Left lung (tissue), 10 donors: ENCODE data around the gene DAGLA. TPM values are rescaled to one million over a fixed set of nuclear protein-coding genes. Genes with fewer than 3 reads are reported as not detected.

ENCODE experiments used
- ATAC-seq: fragments of 200-7000 bp; cut with Tn5 transposase; one replicate; pipeline ENCODE4 v1.9.1; 2020; ENCODE audit warnings: moderate library complexity
- DNase-seq, 4 donors: peaks; one replicate each; pipeline ENCODE4 v3.0.0-alpha.2; 2013 to 2020
- H3K27ac ChIP-seq, 2 donors: fragments of 200-600 bp; sonication (generic) in 1 of 2; one replicate each; pipeline versions ENCODE4 v1.5.0 to v1.8.0; 2020 to 2021
- H3K27me3 ChIP-seq, 2 donors: fragments of 200-600 bp; sonication (generic) in 1 of 2; one replicate each; pipeline versions ENCODE4 v1.5.0 to v1.8.0; 2020 to 2021
- H3K36me3 ChIP-seq, 2 donors: fragments of 200-600 bp; sonication (generic) in 1 of 2; one replicate each; pipeline versions ENCODE4 v1.5.0 to v1.8.0; 2020 to 2021
- H3K4me1 ChIP-seq, 2 donors: fragments of 200-600 bp; one replicate each; pipeline ENCODE4 v1.8.0; 2021
- H3K4me3 ChIP-seq, 2 donors: fragments of 200-600 bp; sonication (generic) in 1 of 2; one replicate each; pipeline versions ENCODE4 v1.5.0 to v1.8.0; 2020 to 2021; ENCODE audit warnings: mild to moderate bottlenecking in 1 of 2
- H3K9me3 ChIP-seq, 2 donors: fragments of 200-600 bp; sonication (generic) in 1 of 2; one replicate each; pipeline versions ENCODE4 v1.5.0 to v1.8.0; 2020 to 2021
- CTCF ChIP-seq, 2 donors: fragments of 200-600 bp; sonication (generic) in 1 of 2; IDR thresholded peaks; one replicate each; pipeline versions ENCODE4 v1.5.0 to v1.8.0; 2021; ENCODE audit warnings: antibody characterized with exemption in 2 of 2
- intact Hi-C, 2 donors: fragments of 100-400 bp; cut with DNase I; formaldehyde crosslinking; loops; one replicate each; pipeline versions ENCODE4 v1.11.2 to v1.14.2; 2022
- polyA plus RNA-seq, 6 donors: library from polyadenylated mRNA; unstranded; fragments of 120-200 nt; gene quantifications; one replicate each; pipeline ENCODE4 v1.2.1, GENCODE V29; 2013; ENCODE audit not compliant: insufficient read length in 6 of 6
- total RNA-seq, 2 donors: library from RNA; stranded (reverse); fragmentation: NEBNext Ultra II Directional; extraction: Animal tissue kit (Norgen Biotek cat#: 25700); gene quantifications; one replicate each; pipeline ENCODE4 v1.2.1, GENCODE V29; 2021
- donor health status: DM: no; HTN: yes; CAD: no.
- donor health status: DM: no; HTN: no; CAD: no.

DAGLA gene
- total and polyA plus RNA-seq, 8 donors = 2.2 to 4.3 (median 3.8) TPM

- Histone ChIP-seq H3K4me3 (no peak overlapping the region), H3K4me1 (no peaks in the 10 kb centered on the region), H3K27me3 (no peaks in the 10 kb centered on the region), H3K36me3 (peaks cover 0 to 3% of the 10 kb centered on the region in 2 donors), H3K27ac (no peak overlapping the region), H3K9me3 (no peaks in the 10 kb centered on the region)
- intact Hi-C loops = no loop called here
- TF ChIP-seq CTCF (IDR thresholded peaks at IDR 0.05) = no peak
- ATAC-seq (no peak), DNase-seq (no peak)
Observed at GRCh38 chr11:61724437-61724836, 44.2 kb downstream of the DAGLA start.

- intact Hi-C loops = no loop called here
- Histone ChIP-seq H3K4me1 (no peaks in the 10 kb centered on the region), H3K9me3 (no peaks in the 10 kb centered on the region), H3K36me3 (peaks cover 0 to 3% of the 10 kb centered on the region in 2 donors), H3K27ac (no peak overlapping the region), H3K27me3 (no peaks in the 10 kb centered on the region), H3K4me3 (no peak overlapping the region)
- DNase-seq = no peak
- TF ChIP-seq CTCF (IDR thresholded peaks at IDR 0.05) = no peak
- ATAC-seq = no peak
Observed at GRCh38 chr11:61725781-61726231, 45.6 kb downstream of the DAGLA start.

DNA sequence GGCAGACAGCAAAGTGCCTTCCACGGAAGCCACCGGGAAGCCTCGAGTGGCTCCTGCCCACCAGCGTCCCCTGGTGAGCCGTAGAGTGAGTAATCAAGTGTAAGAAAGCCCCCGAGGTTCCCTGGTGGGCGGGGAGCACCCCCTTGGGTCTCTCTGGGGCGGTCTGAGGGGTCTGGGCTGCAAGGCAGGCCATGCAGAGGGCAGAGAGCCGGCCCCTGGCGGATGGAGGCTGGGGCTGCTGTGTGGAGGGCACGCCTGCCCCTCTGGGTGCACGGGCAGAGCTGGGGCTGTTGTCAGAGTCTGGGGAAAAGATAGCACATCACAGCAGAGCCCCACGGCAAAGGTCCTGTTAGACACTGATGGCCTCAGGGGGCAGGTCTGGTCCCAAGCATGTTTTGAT lies 46.6 kb downstream of the DAGLA start:
- no peak overlapping the region for H3K27ac ChIP-seq
- no peak for TF ChIP-seq CTCF (IDR thresholded peaks at IDR 0.05)
- no peaks in the 10 kb centered on the region for H3K27me3 ChIP-seq
- H3K4me3 ChIP-seq = no peak overlapping the region
- DNase-seq = no peak
- ATAC-seq = no peak
- H3K9me3 ChIP-seq = no peaks in the 10 kb centered on the region
- H3K36me3 ChIP-seq = peaks cover 0 to 3% of the 10 kb centered on the region in 2 donors
- intact Hi-C loops = no loop called here
- no peaks in the 10 kb centered on the region for H3K4me1 ChIP-seq

- Histone ChIP-seq H3K9me3 (no peaks in the 10 kb centered on the region), H3K4me3 (no peak overlapping the region), H3K27ac (no peak overlapping the region), H3K27me3 (no peaks in the 10 kb centered on the region), H3K36me3 (peaks cover 0 to 3% of the 10 kb centered on the region in 2 donors), H3K4me1 (no peaks in the 10 kb centered on the region)
- intact Hi-C loops = no loop called here
- TF ChIP-seq CTCF (IDR thresholded peaks at IDR 0.05) = no peak
- ATAC-seq = no peak
- DNase-seq = no peak
Observed at GRCh38 chr11:61727401-61727811, 47.2 kb downstream of the DAGLA start.

- H3K27me3 ChIP-seq = no peaks in the 10 kb centered on the region
- H3K36me3 ChIP-seq = no peaks in the 10 kb centered on the region
- DNase-seq (no peak), ATAC-seq (no peak)
- intact Hi-C loops = no loop called here
- H3K9me3 ChIP-seq = no peaks in the 10 kb centered on the region
- TF ChIP-seq CTCF (IDR thresholded peaks at IDR 0.05) = no peak
- no peak overlapping the region for H3K4me3 ChIP-seq
- H3K4me1 ChIP-seq = peaks cover 4% of the 10 kb centered on the region in 2 donors
- H3K27ac ChIP-seq = no peak overlapping the region
Observed at GRCh38 chr11:61728066-61728939, 48.1 kb downstream of the DAGLA start.
